Effector memory CD4-positive, alpha-beta T cell (primary cell): Measurements from ENCODE around the gene FOXD4L1.
"Not testable (repeated sequence)": the region's sequence is repeated elsewhere in the genome, so short reads cannot be mapped to it uniquely, and the experiment has no call there.

Experiments
- DNase-seq, 3 donors: peaks; one replicate each; pipeline ENCODE4 v3.0.0-alpha.2; 2020
- H3K27ac ChIP-seq: 2 replicates; pipeline ENCODE4 v1.7.0; 2013; ENCODE audit warnings: mild to moderate bottlenecking, low read length, moderate library complexity; ENCODE audit not compliant: insufficient read depth, poor library complexity, severe bottlenecking
- H3K27me3 ChIP-seq: replicated peaks from 2 replicates; pipeline ENCODE4 v1.7.0; 2013; ENCODE audit warnings: mild to moderate bottlenecking, low read length; ENCODE audit not compliant: insufficient read depth, control insufficient read depth, poor library complexity, severe bottlenecking
- H3K36me3 ChIP-seq: 2 replicates; pipeline ENCODE4 v1.7.0; 2013; ENCODE audit warnings: mild to moderate bottlenecking, low read length, moderate library complexity; ENCODE audit not compliant: control insufficient read depth, insufficient read depth
- H3K4me1 ChIP-seq: 2 replicates; pipeline ENCODE4 v1.7.0; 2013; ENCODE audit warnings: low read length, mild to moderate bottlenecking; ENCODE audit not compliant: control insufficient read depth, insufficient read depth, poor library complexity, severe bottlenecking
- H3K4me3 ChIP-seq: 2 replicates; pipeline ENCODE4 v1.7.0; 2013; ENCODE audit warnings: low read length, low read depth, mild to moderate bottlenecking; ENCODE audit not compliant: insufficient read depth, poor library complexity, severe bottlenecking
- H3K9me3 ChIP-seq: 2 replicates; pipeline ENCODE4 v1.7.0; 2013; ENCODE audit warnings: mild to moderate bottlenecking, low read length, moderate library complexity; ENCODE audit not compliant: control insufficient read depth
- total RNA-seq, 3 donors: gene quantifications; one replicate each; lab custom pipeline; 2026; lab: John Stamatoyannopoulos, UW

Gene FOXD4L1
- total RNA-seq, result 0 reads per million in 3 donors

GRCh38 chr2:113498365-113498764, at the start of gene FOXD4L1:
FOXD4L1 (plus strand) TSS chr2:113498665; CDS start chr2:113499257, 592 bp downstream.
- peaks cover 11% of the 10 kb centered on the region for H3K4me1 ChIP-seq
- DNase-seq, H3K4me3 ChIP-seq, H3K36me3 ChIP-seq, H3K27me3 ChIP-seq, H3K9me3 ChIP-seq, H3K27ac ChIP-seq: not testable (repeated sequence)

GRCh38 chr2:113465770-113466169, 32.7 kb upstream of the FOXD4L1 start:
- DNase-seq, H3K4me1 ChIP-seq, H3K36me3 ChIP-seq, H3K4me3 ChIP-seq, H3K9me3 ChIP-seq, H3K27ac ChIP-seq, H3K27me3 ChIP-seq: not testable (repeated sequence)

DNA sequence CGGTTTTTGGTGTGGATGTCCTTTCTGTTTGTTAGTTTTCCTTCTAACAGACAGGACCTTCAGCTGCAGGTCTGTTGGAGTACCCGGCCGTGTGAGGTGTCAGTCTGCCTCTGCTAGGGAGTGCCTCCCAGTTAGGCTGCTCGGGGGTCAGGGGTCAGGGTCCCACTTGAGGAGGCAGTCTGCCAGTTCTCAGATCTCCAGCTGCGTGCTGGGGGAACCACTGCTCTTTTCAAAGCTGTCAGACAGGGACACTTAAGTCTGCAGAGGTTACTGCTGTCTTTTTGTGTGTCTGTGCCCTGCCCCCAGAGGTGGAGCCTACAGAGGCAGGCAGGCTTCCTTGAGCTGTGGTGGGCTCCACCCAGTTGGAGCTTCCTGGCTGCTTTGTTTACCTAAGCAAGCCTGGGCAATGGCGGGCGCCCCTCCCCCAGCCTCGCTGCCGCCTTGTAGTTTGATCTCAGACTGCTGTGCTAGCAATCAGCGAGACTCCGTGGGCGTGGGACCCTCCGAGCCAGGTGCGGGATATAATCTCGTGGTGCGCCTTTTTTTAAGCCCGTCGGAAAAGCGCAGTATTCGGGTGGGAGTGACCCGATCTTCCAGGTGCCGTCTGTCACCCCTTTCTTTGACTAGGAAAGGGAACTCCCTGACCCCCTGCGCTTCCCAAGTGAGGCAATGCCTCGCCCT, 21.6 kb upstream of the FOXD4L1 start:
- DNase-seq, H3K27me3 ChIP-seq, H3K9me3 ChIP-seq, H3K27ac ChIP-seq, H3K4me3 ChIP-seq, H3K4me1 ChIP-seq, H3K36me3 ChIP-seq: not testable (repeated sequence)

- H3K36me3 ChIP-seq, H3K9me3 ChIP-seq, H3K4me1 ChIP-seq, H3K4me3 ChIP-seq, H3K27me3 ChIP-seq, DNase-seq, H3K27ac ChIP-seq: not testable (repeated sequence)
These were observed 1.9 kb upstream of the FOXD4L1 start for GRCh38 chr2:113496527-113496926.

DNA sequence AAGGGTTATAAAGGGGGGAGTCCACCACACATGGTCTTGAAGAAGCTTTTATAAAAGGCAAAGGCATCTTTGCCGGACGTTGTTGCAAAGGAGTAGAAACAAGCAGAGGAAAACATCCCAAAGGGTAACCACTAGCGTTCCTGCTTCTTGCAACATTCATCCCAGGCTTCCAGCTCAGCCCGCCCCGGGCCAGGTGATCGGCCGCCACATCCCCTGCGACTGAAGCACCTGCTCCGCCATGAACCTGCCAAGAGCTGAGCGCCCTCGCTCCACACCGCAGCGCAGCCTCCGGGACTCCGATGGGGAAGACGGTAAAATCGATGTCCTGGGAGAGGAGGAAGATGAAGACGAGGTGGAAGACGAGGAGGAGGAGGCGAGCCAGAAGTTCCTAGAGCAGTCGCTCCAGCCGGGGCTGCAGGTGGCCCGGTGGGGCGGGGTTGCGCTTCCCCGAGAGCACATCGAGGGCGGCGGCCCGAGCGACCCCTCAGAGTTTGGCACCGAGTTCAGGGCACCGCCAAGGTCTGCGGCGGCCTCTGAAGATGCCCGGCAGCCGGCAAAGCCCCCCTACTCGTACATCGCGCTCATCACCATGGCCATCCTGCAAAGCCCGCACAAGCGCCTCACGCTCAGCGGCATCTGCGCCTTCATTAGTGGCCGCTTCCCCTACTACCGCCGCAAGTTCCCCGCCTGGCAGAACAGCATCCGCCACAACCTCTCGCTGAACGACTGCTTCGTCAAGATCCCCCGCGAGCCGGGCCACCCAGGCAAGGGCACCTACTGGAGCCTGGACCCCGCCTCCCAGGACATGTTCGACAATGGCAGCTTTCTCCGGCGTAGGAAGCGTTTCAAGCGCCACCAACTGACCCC, 787 bp downstream of the FOXD4L1 start:
- DNase-seq, H3K27ac ChIP-seq, H3K27me3 ChIP-seq, H3K9me3 ChIP-seq, H3K36me3 ChIP-seq, H3K4me3 ChIP-seq: not testable (repeated sequence)
- H3K4me1 ChIP-seq, result peaks cover 11% of the 10 kb centered on the region

DNA sequence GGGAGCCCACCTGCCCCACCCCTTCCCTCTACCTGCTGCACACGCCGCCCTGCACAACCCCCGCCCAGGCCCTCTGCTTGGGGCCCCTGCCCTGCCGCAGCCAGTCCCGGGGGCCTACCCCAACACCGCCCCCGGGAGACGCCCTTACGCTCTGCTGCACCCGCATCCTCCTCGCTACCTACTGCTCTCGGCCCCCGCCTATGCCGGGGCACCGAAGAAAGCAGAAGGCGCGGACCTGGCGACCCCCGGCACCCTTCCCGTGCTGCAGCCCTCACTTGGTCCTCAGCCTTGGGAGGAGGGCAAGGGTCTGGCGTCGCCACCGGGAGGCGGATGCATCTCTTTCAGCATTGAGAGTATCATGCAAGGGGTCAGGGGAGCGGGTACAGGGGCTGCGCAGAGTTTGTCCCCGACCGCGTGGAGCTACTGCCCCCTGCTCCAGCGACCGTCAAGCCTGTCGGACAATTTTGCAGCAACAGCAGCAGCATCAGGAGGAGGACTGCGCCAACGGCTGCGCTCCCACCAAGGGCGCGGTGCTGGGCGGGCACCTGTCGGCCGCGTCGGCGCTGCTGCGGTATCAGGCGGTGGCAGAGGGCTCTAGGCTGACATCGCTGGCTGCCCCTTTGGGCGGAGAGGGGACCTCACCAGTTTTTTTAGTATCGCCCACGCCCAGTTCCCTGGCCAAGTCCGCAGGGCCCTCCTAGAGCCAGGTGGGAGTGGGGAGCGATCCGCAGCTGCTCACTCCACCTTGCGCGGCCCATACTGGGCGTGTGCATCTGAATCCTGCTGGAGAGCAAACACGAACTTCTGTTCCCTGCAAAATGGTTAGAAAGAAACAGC, 1.6 kb downstream of the FOXD4L1 start:
- H3K4me3 ChIP-seq, H3K36me3 ChIP-seq, H3K9me3 ChIP-seq, DNase-seq, H3K27ac ChIP-seq, H3K27me3 ChIP-seq: not testable (repeated sequence)
- peaks cover 11% of the 10 kb centered on the region for H3K4me1 ChIP-seq

DNA sequence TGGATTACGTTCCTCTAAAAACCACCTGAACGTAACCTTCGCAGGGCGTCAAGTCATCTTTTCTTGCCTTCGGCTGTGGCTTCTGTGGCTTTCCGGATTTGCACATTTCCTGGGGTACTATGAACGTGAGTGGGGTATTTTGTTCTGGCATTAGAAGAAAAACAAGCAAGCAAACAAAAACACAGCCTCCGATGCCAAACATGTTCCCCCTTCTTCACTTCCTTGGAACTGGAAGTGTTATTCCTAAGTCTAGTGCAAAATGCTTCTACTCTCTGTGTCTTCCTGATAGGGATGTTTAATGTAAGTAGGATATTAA, 2.2 kb downstream of the FOXD4L1 start:
- not testable (repeated sequence) for H3K27ac ChIP-seq, H3K27me3 ChIP-seq, H3K4me3 ChIP-seq, H3K36me3 ChIP-seq, H3K9me3 ChIP-seq
- peaks cover 11% of the 10 kb centered on the region for H3K4me1 ChIP-seq
- peak in 2 of 3 donors; percentile 30 to 53 for DNase-seq

DNA sequence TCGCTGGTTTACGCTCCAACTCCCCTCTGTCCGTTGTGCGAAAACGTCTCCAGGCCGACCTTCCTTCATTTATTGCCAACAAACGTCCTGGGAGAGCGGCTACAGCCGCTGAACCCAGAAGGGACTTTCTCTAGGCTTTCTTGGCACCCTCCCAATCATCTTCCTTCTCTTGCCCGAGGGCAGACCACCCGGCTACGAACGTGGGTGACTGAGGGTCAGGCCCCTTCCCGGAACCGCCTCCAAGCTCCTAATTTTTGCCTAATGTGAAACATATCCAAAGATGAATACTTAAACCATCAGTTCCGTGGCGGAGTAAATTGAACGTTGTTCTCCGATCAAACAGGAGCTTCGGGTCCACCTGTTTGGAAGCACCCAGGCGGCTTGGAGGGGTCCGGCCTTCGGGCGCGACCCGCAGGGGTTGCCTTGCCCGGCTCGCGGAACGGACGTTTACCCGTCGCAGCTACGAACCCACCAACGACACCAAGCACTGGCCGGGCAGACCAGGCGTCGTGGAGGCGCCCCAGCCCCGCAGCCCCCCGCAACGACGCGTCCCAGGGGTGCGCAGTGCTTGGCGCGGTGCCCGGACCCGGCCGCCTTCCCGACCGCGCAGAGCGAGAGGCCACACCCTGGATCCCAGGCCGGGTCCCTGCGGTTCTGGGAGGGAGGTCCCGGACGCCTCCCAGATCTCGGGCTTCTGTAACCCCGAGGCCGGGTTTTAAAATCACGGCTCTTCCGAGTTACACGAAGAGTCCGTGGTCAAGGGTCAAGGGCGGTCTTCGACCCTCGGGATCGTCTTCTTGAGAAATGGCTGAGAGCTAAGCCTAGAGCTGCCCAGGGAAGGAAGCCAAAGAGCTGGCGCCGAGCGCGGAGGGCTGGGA, 4.0 kb downstream of the FOXD4L1 start:
- H3K4me1 ChIP-seq, result peaks cover 11% of the 10 kb centered on the region
- H3K4me3 ChIP-seq, result peak overlapping the region; percentile 29
- DNase-seq, H3K27me3 ChIP-seq, H3K36me3 ChIP-seq, H3K27ac ChIP-seq, H3K9me3 ChIP-seq: not testable (repeated sequence)
